ENCODE data around the gene RBM5. TPM values are rescaled to one million over a fixed set of nuclear protein-coding genes. Genes with fewer than 3 reads are reported as not detected.

Gene RBM5
- total and polyA plus RNA-seq, 2 donors (not counting 1 experiment from before 2014, with no cell fraction given): 405 to 464 TPM

- H3K27ac Mint-ChIP-seq: no peak overlapping the region
- Histone ChIP-seq H3K27ac (ENCODE audit: low read length in 2 of 2) (no peak overlapping the region), H2AFZ (ENCODE audit: insufficient read depth, low read depth, low read length, poor library complexity, severe bottlenecking) (no peak overlapping the region), H3K4me3 (ENCODE audit: control extremely low read depth in 1 of 5, extremely low read depth in 1 of 5, insufficient read depth in 1 of 5, low read depth in 2 of 5, low read length in 4 of 5) (no peak overlapping the region), H3K79me2 (ENCODE audit: control insufficient read depth, insufficient read depth, low read length) (no peaks in the 10 kb centered on the region), H3K4me1 (ENCODE audit: control insufficient read depth in 2 of 2, insufficient read depth in 2 of 2, low read length in 2 of 2) (no peaks in the 10 kb centered on the region), H3K27me3 (replicated peaks in 1 of 4; ENCODE audit: control extremely low read depth in 1 of 4, control insufficient read depth in 3 of 4, insufficient read depth in 4 of 4, low read length in 3 of 4) (peaks cover 0 to 4% (median 0%) of the 10 kb centered on the region in 4 experiments), H4K20me1 (ENCODE audit: control insufficient read depth, insufficient read depth, low read length, poor library complexity, severe bottlenecking) (no peaks in the 10 kb centered on the region), H3K36me3 (replicated peaks in 1 of 2; ENCODE audit: control extremely low read depth in 1 of 2, control insufficient read depth in 1 of 2, extremely low read depth in 1 of 2, insufficient read depth in 2 of 2, low read length in 1 of 2) (no peaks in the 10 kb centered on the region), H3K4me2 (replicated peaks; ENCODE audit: low read depth, low read length, poor library complexity, severe bottlenecking) (no peak overlapping the region), H3K9me3 (ENCODE audit: control extremely low read depth in 1 of 3, control insufficient read depth in 2 of 3, insufficient read depth in 1 of 3, low read length in 2 of 3) (no peaks in the 10 kb centered on the region), H3K9ac (ENCODE audit: low read length) (no peak overlapping the region)
- H3K27me3 Mint-ChIP-seq: peaks cover 8% of the 10 kb centered on the region
- WGBS (ENCODE audit: insufficient coverage): 91% methylated on average over 2 of the region's 2 CpGs
- ChIA-PET CTCF (no interaction called here), POLR2A (no interaction called here)
- DNase-seq: no peak
- TF ChIP-seq, protein P1, sequence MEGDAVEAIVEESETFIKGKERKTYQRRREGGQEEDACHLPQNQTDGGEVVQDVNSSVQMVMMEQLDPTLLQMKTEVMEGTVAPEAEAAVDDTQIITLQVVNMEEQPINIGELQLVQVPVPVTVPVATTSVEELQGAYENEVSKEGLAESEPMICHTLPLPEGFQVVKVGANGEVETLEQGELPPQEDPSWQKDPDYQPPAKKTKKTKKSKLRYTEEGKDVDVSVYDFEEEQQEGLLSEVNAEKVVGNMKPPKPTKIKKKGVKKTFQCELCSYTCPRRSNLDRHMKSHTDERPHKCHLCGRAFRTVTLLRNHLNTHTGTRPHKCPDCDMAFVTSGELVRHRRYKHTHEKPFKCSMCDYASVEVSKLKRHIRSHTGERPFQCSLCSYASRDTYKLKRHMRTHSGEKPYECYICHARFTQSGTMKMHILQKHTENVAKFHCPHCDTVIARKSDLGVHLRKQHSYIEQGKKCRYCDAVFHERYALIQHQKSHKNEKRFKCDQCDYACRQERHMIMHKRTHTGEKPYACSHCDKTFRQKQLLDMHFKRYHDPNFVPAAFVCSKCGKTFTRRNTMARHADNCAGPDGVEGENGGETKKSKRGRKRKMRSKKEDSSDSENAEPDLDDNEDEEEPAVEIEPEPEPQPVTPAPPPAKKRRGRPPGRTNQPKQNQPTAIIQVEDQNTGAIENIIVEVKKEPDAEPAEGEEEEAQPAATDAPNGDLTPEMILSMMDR (IDR thresholded peaks at IDR 0.05): no peak
- no peak for TF ChIP-seq EZH2 (IDR thresholded peaks at IDR 0.05; ENCODE audit: borderline replicate concordance, insufficient read depth, low read depth, low read length, poor library complexity, severe bottlenecking)
- H3K4me1 Mint-ChIP-seq: no peaks in the 10 kb centered on the region
- H3K9me3 Mint-ChIP-seq (ENCODE audit: insufficient read depth): no peaks in the 10 kb centered on the region
- no peak for ATAC-seq (ENCODE audit: low read depth)
- intact Hi-C loops (cut with micrococcal nuclease): no loop called here
- H3K4me3 Mint-ChIP-seq: no peak overlapping the region
Observed at GRCh38 chr3:50147447-50147846, 58.7 kb downstream of the RBM5 start.

- H3K4me3 ChIP-seq (ENCODE audit: control extremely low read depth in 1 of 5, extremely low read depth in 1 of 5, insufficient read depth in 1 of 5, low read depth in 2 of 5, low read length in 4 of 5): no peak overlapping the region
- Mint-ChIP-seq H3K27ac (no peak overlapping the region), H3K27me3 (peaks cover 10% of the 10 kb centered on the region), H3K9me3 (ENCODE audit: insufficient read depth) (no peaks in the 10 kb centered on the region), H3K4me3 (no peak overlapping the region), H3K4me1 (no peaks in the 10 kb centered on the region)
- peaks cover 0 to 4% (median 0%) of the 10 kb centered on the region in 4 experiments for H3K27me3 ChIP-seq (replicated peaks in 1 of 4; ENCODE audit: control extremely low read depth in 1 of 4, control insufficient read depth in 3 of 4, insufficient read depth in 4 of 4, low read length in 3 of 4)
- ATAC-seq (ENCODE audit: low read depth) (no peak), DNase-seq (no peak)
- TF ChIP-seq EZH2 (IDR thresholded peaks at IDR 0.05; ENCODE audit: borderline replicate concordance, insufficient read depth, low read depth, low read length, poor library complexity, severe bottlenecking): no peak
- TF ChIP-seq, protein P1 (IDR thresholded peaks at IDR 0.05): no peak
- no peaks in the 10 kb centered on the region for H4K20me1 ChIP-seq (ENCODE audit: control insufficient read depth, insufficient read depth, low read length, poor library complexity, severe bottlenecking)
- WGBS (ENCODE audit: insufficient coverage): 98% methylated on average over 6 of the region's 6 CpGs
- ChIA-PET CTCF (no interaction called here), POLR2A (no interaction called here)
- intact Hi-C loops (cut with micrococcal nuclease): no loop called here
- no peaks in the 10 kb centered on the region for H3K79me2 ChIP-seq (ENCODE audit: control insufficient read depth, insufficient read depth, low read length)
- H3K9ac ChIP-seq (ENCODE audit: low read length): no peak overlapping the region
- no peak overlapping the region for H3K27ac ChIP-seq (ENCODE audit: low read length in 2 of 2)
- H2AFZ ChIP-seq (ENCODE audit: insufficient read depth, low read depth, low read length, poor library complexity, severe bottlenecking): no peak overlapping the region
- no peaks in the 10 kb centered on the region for H3K4me1 ChIP-seq (ENCODE audit: control insufficient read depth in 2 of 2, insufficient read depth in 2 of 2, low read length in 2 of 2)
- H3K4me2 ChIP-seq (replicated peaks; ENCODE audit: low read depth, low read length, poor library complexity, severe bottlenecking): no peak overlapping the region
- no peaks in the 10 kb centered on the region for H3K9me3 ChIP-seq (ENCODE audit: control extremely low read depth in 1 of 3, control insufficient read depth in 2 of 3, insufficient read depth in 1 of 3, low read length in 2 of 3)
- no peaks in the 10 kb centered on the region for H3K36me3 ChIP-seq (replicated peaks in 1 of 2; ENCODE audit: control extremely low read depth in 1 of 2, control insufficient read depth in 1 of 2, extremely low read depth in 1 of 2, insufficient read depth in 2 of 2, low read length in 1 of 2)
Observed at GRCh38 chr3:50147861-50148260, 59.1 kb downstream of the RBM5 start.

Data from B cell (primary cell).